WTC11 (cell line): Measurements from ENCODE around the gene OLFML2B. TPM values are rescaled to one million over a fixed set of nuclear protein-coding genes. Genes with fewer than 3 reads are reported as not detected.

Source experiments
- ATAC-seq: fragments of 200-7000 bp; cut with Tn5 transposase; 2 replicates; pipeline ENCODE4 v1.10.0; 2021; ENCODE audit warnings: mild to moderate bottlenecking, moderate library complexity
- CTCF ChIA-PET: fragments of 300-600 bp; sonication (Branson Sonifier 250); formaldehyde crosslinking; loops from one replicate; lab custom pipeline; 2021; ENCODE audit warnings: antibody characterized with exemption; lab: Charles Lee
- POLR2A ChIA-PET: fragments of 350-600 bp; sonication (Branson Sonifier 250); formaldehyde crosslinking; loops from one replicate; lab custom pipeline; 2021; ENCODE audit warnings: antibody characterized with exemption; lab: Charles Lee
- DNase-seq: peaks from one replicate; pipeline ENCODE4 v3.0.0; 2021; ENCODE audit warnings: low spot score
- H3K27ac Mint-ChIP-seq: 2 replicates; pipeline ENCODE4 v1.8.0; 2021; ENCODE audit warnings: mixed read lengths
- H3K27me3 Mint-ChIP-seq: 2 replicates; pipeline ENCODE4 v1.8.0; 2021; ENCODE audit warnings: low read depth, mild to moderate bottlenecking, moderate library complexity, mixed read lengths
- H3K36me3 Mint-ChIP-seq: 2 replicates; pipeline ENCODE4 v1.8.0; 2021; ENCODE audit warnings: mixed read lengths
- H3K4me1 Mint-ChIP-seq: 2 replicates; pipeline ENCODE4 v1.8.0; 2022; ENCODE audit warnings: mixed read lengths
- H3K4me3 Mint-ChIP-seq: 2 replicates; pipeline ENCODE4 v1.8.0; 2021; ENCODE audit warnings: mild to moderate bottlenecking, moderate library complexity, mixed read lengths
- H3K9me3 Mint-ChIP-seq: 2 replicates; pipeline ENCODE4 v1.8.0; 2021; ENCODE audit warnings: mixed read lengths
- AFF4 ChIP-seq: sonication (generic); formaldehyde crosslinking; IDR thresholded peaks from 2 replicates; pipeline ENCODE4 v1.8.1; 2023; ENCODE audit warnings: mild to moderate bottlenecking, missing genetic modification reagents, borderline replicate concordance
- CBFB ChIP-seq: sonication (generic); formaldehyde crosslinking; IDR thresholded peaks from 2 replicates; pipeline ENCODE4 v1.8.1; 2022; ENCODE audit warnings: mild to moderate bottlenecking, low read depth, missing genetic modification reagents
- CREM ChIP-seq: sonication (generic); formaldehyde crosslinking; IDR thresholded peaks from 2 replicates; pipeline ENCODE4 v1.8.1; 2022; ENCODE audit warnings: mild to moderate bottlenecking, missing genetic modification reagents, moderate library complexity
- EMX1 ChIP-seq: fragments of 250-450 bp; sonication (Bioruptor Pico); IDR thresholded peaks from 2 replicates; pipeline ENCODE4 v1.8.0; 2021; ENCODE audit warnings: mild to moderate bottlenecking
- GABPB1 ChIP-seq: sonication (generic); formaldehyde crosslinking; IDR thresholded peaks from 2 replicates; pipeline ENCODE4 v1.8.1; 2023; ENCODE audit warnings: mild to moderate bottlenecking, missing genetic modification reagents
- KAT7 ChIP-seq: sonication (generic); formaldehyde crosslinking; IDR thresholded peaks from 2 replicates; pipeline ENCODE4 v1.8.1; 2023; ENCODE audit warnings: missing genetic modification reagents, mild to moderate bottlenecking, borderline replicate concordance
- MYBL2 ChIP-seq: sonication (generic); formaldehyde crosslinking; IDR thresholded peaks from 2 replicates; pipeline ENCODE4 v1.8.1; 2023; ENCODE audit warnings: mild to moderate bottlenecking, moderate library complexity, missing genetic modification reagents
- RELA ChIP-seq: sonication (generic); formaldehyde crosslinking; IDR thresholded peaks from 2 replicates; pipeline ENCODE4 v1.8.1; 2022; ENCODE audit warnings: missing genetic modification reagents, mild to moderate bottlenecking, borderline replicate concordance
- STAT6 ChIP-seq: sonication (generic); formaldehyde crosslinking; conservative IDR thresholded peaks from 2 replicates; pipeline ENCODE4 v1.8.1; 2023; ENCODE audit warnings: mild to moderate bottlenecking, low read depth, missing genetic modification reagents, moderate library complexity
- TP53 ChIP-seq: sonication (generic); formaldehyde crosslinking; IDR thresholded peaks from 2 replicates; pipeline ENCODE4 v1.8.1; 2023; ENCODE audit warnings: mild to moderate bottlenecking, missing genetic modification reagents
- ZNF232 ChIP-seq: sonication (generic); formaldehyde crosslinking; IDR thresholded peaks from 2 replicates; pipeline ENCODE4 v1.8.0; 2022; ENCODE audit warnings: mild to moderate bottlenecking, missing genetic modification reagents
- ZNF263 ChIP-seq: sonication (generic); formaldehyde crosslinking; IDR thresholded peaks from 2 replicates; pipeline ENCODE4 v1.8.1; 2022; ENCODE audit warnings: low read depth, mild to moderate bottlenecking, moderate library complexity, missing genetic modification reagents
- total RNA-seq: library from RNA; stranded (reverse); gene quantifications from 3 replicates; pipeline ENCODE4 v1.2.3, GENCODE V29; 2021
- TF ChIP-seq, protein P1 (sequence below): fragments of 250-450 bp; sonication (Bioruptor Pico); IDR thresholded peaks from 2 replicates; pipeline ENCODE4 v1.9.0; 2021; ENCODE audit warnings: mild to moderate bottlenecking, borderline replicate concordance
- TF ChIP-seq, protein P2 (sequence below): sonication (generic); formaldehyde crosslinking; IDR thresholded peaks from 2 replicates; pipeline ENCODE4 v1.8.1; 2023; ENCODE audit warnings: mild to moderate bottlenecking, missing genetic modification reagents, moderate library complexity
- TF ChIP-seq, protein P3 (sequence below): sonication (generic); formaldehyde crosslinking; IDR thresholded peaks from 2 replicates; pipeline ENCODE4 v1.8.0; 2023; ENCODE audit warnings: missing genetic modification reagents, mild to moderate bottlenecking, borderline replicate concordance

The OLFML2B gene
- total RNA-seq, 1 experiment from 2014 or later, result 4.9 TPM

DNA sequence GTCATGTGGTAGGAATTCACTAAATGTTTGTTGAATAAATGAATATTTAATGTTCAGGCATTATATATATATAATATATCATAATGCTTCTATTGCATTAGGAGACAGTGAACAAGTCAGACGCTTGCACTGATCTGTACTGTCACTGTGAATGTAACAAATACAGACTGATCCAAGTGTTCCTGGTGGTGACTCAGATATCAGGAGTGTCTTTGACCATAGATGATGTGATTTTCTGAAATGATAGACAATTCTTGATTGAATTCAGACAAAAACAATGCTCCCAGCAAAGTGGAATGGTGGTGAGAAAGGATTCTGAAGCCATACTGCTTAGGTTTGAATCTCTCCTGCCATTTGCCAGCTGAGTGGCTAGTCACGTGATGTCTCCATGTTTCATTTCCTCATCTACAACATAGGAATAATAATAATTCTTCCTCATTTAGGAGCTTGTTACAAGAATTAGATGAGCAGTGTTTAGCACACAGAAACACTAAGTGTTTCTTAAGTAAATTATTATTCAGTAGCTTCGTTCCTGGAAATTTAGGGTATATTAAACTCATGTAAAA is 71.0 kb downstream of the OLFML2B start (continued):
- TF ChIP-seq, protein P1, sequence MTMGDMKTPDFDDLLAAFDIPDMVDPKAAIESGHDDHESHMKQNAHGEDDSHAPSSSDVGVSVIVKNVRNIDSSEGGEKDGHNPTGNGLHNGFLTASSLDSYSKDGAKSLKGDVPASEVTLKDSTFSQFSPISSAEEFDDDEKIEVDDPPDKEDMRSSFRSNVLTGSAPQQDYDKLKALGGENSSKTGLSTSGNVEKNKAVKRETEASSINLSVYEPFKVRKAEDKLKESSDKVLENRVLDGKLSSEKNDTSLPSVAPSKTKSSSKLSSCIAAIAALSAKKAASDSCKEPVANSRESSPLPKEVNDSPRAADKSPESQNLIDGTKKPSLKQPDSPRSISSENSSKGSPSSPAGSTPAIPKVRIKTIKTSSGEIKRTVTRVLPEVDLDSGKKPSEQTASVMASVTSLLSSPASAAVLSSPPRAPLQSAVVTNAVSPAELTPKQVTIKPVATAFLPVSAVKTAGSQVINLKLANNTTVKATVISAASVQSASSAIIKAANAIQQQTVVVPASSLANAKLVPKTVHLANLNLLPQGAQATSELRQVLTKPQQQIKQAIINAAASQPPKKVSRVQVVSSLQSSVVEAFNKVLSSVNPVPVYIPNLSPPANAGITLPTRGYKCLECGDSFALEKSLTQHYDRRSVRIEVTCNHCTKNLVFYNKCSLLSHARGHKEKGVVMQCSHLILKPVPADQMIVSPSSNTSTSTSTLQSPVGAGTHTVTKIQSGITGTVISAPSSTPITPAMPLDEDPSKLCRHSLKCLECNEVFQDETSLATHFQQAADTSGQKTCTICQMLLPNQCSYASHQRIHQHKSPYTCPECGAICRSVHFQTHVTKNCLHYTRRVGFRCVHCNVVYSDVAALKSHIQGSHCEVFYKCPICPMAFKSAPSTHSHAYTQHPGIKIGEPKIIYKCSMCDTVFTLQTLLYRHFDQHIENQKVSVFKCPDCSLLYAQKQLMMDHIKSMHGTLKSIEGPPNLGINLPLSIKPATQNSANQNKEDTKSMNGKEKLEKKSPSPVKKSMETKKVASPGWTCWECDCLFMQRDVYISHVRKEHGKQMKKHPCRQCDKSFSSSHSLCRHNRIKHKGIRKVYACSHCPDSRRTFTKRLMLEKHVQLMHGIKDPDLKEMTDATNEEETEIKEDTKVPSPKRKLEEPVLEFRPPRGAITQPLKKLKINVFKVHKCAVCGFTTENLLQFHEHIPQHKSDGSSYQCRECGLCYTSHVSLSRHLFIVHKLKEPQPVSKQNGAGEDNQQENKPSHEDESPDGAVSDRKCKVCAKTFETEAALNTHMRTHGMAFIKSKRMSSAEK (CRISPR knock-in tag), result no peak
- no peak for TF ChIP-seq KAT7 (CRISPR knock-in tag)
- no peak for TF ChIP-seq EMX1 (CRISPR knock-in tag)
- TF ChIP-seq, protein P2, sequence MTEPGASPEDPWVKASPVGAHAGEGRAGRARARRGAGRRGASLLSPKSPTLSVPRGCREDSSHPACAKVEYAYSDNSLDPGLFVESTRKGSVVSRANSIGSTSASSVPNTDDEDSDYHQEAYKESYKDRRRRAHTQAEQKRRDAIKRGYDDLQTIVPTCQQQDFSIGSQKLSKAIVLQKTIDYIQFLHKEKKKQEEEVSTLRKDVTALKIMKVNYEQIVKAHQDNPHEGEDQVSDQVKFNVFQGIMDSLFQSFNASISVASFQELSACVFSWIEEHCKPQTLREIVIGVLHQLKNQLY (CRISPR knock-in tag), result no peak
- TF ChIP-seq CBFB, result no peak
- no peak for TF ChIP-seq ZNF232 (CRISPR knock-in tag)
- TF ChIP-seq RELA (CRISPR knock-in tag), result no peak
- no peak for TF ChIP-seq TP53
- TF ChIP-seq AFF4 (CRISPR knock-in tag), result no peak

DNA sequence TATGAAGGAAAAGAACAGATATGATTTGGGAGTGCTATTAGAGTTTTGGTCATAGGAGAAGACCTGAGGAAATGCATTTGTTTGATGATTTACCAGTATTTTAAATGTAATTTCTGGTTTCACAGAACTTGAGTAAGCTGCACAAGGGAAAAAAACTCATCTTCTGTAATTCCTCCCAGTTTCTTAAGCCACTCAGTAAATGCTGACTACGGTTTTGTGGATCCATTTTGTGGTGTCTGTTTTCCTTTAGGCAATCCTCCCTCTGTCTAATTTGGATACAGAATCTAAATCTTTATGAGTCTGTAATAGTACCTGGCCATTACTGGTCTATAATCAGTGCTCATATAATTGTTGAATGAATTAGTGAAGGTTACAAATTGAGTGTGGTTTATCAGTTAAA is 72.0 kb downstream of the OLFML2B start:
- no peaks in the 10 kb centered on the region for H3K36me3 Mint-ChIP-seq
- ATAC-seq (no peak), DNase-seq (no peak)
- no peak overlapping the region for H3K27ac Mint-ChIP-seq
- H3K4me3 Mint-ChIP-seq, result no peak overlapping the region
- H3K27me3 Mint-ChIP-seq, result no peaks in the 10 kb centered on the region
- peaks cover 10% of the 10 kb centered on the region for H3K4me1 Mint-ChIP-seq
- POLR2A ChIA-PET, result no interaction called here
- CTCF ChIA-PET, result no interaction called here
- TF ChIP-seq, protein P2 (CRISPR knock-in tag), result no peak
- TF ChIP-seq, protein P3, sequence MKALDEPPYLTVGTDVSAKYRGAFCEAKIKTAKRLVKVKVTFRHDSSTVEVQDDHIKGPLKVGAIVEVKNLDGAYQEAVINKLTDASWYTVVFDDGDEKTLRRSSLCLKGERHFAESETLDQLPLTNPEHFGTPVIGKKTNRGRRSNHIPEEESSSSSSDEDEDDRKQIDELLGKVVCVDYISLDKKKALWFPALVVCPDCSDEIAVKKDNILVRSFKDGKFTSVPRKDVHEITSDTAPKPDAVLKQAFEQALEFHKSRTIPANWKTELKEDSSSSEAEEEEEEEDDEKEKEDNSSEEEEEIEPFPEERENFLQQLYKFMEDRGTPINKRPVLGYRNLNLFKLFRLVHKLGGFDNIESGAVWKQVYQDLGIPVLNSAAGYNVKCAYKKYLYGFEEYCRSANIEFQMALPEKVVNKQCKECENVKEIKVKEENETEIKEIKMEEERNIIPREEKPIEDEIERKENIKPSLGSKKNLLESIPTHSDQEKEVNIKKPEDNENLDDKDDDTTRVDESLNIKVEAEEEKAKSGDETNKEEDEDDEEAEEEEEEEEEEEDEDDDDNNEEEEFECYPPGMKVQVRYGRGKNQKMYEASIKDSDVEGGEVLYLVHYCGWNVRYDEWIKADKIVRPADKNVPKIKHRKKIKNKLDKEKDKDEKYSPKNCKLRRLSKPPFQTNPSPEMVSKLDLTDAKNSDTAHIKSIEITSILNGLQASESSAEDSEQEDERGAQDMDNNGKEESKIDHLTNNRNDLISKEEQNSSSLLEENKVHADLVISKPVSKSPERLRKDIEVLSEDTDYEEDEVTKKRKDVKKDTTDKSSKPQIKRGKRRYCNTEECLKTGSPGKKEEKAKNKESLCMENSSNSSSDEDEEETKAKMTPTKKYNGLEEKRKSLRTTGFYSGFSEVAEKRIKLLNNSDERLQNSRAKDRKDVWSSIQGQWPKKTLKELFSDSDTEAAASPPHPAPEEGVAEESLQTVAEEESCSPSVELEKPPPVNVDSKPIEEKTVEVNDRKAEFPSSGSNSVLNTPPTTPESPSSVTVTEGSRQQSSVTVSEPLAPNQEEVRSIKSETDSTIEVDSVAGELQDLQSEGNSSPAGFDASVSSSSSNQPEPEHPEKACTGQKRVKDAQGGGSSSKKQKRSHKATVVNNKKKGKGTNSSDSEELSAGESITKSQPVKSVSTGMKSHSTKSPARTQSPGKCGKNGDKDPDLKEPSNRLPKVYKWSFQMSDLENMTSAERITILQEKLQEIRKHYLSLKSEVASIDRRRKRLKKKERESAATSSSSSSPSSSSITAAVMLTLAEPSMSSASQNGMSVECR (CRISPR knock-in tag), result no peak
- TF ChIP-seq ZNF263 (CRISPR knock-in tag), result no peak
- TF ChIP-seq MYBL2 (CRISPR knock-in tag), result no peak
- TF ChIP-seq STAT6 (CRISPR knock-in tag), result no peak
- no peak for TF ChIP-seq GABPB1 (CRISPR knock-in tag)
- TF ChIP-seq CREM (CRISPR knock-in tag), result no peak
- no peaks in the 10 kb centered on the region for H3K9me3 Mint-ChIP-seq
